HCT116 (cell line): ENCODE measurements around the gene SHISA2. TPM values are rescaled to one million over a fixed set of nuclear protein-coding genes. Genes with fewer than 3 reads are reported as not detected.

Source experiments
- ATAC-seq: fragments of 200-7000 bp; cut with Tn5 transposase; 2 replicates; pipeline ENCODE4 v1.9.1; 2020; ENCODE audit warnings: mild to moderate bottlenecking, moderate library complexity
- BruUV-seq: library from RNA; stranded (reverse); fragments of 400-500 nt; replicated peaks from 2 replicates; lab custom pipeline; 2021; lab: Mats Ljungman, UMichigan
- CTCF ChIA-PET: fragments of 300-600 bp; sonication (Branson Sonifier 250); formaldehyde crosslinking; loops from one replicate; lab custom pipeline; 2021; ENCODE audit warnings: antibody characterized with exemption; lab: Charles Lee
- POLR2A ChIA-PET: fragments of 300-600, 350-600 bp; sonication (Branson Sonifier 250); formaldehyde crosslinking; loops from one replicate; lab custom pipeline; 2021; ENCODE audit warnings: antibody characterized with exemption; lab: Charles Lee
- RAD21 ChIA-PET, 2 experiments: fragments of 300-600 bp; sonication (Branson Sonifier 250); formaldehyde crosslinking; loops; one replicate each; lab custom pipeline; 2023; ENCODE audit warnings: low total read pairs in 2 of 2; ENCODE audit not compliant: uncharacterized antibody in 2 of 2, unreplicated experiment in 2 of 2, low non-redundant PET in 1 of 2; lab: Charles Lee
- DNase-seq: peaks from one replicate; pipeline ENCODE4 v3.0.0-alpha.2; 2010; ENCODE audit warnings: low read depth, low spot score
- H2AFZ ChIP-seq: fragments of 200-600 bp; shearing (Covaris generic), sonication (generic); 2 replicates; pipeline ENCODE4 v1.6.1; 2017; ENCODE audit warnings: low read depth, mixed run types, mixed read lengths, antibody characterized with exemption, low read length; ENCODE audit not compliant: poor library complexity, severe bottlenecking
- H3K27ac ChIP-seq: 2 replicates; pipeline ENCODE4 v1.5.1; 2012; ENCODE audit warnings: low read depth, low read length
- H3K27me3 ChIP-seq: fragments of 200-600 bp; sonication (generic); 2 replicates; pipeline ENCODE4 v1.6.1; 2016; ENCODE audit warnings: mixed run types, low read length, mixed read lengths; ENCODE audit not compliant: insufficient read depth
- H3K36me3 ChIP-seq, 2 experiments: fragments of 200-500 bp in 1 of 2; fragments of 200-600 bp in 1 of 2; sonication (Bioruptor generic) in 1 of 2; sonication (generic) in 1 of 2; 2 replicates each; pipeline versions ENCODE4 v1.5.1 to v1.6.1; 2014 to 2016; ENCODE audit warnings: low read length in 2 of 2, inconsistent platforms in 1 of 2, mixed read lengths in 1 of 2, mixed run types in 1 of 2; ENCODE audit not compliant: insufficient read depth in 2 of 2, control insufficient read depth in 1 of 2
- H3K4me1 ChIP-seq, 2 experiments: fragments of 200-600 bp in 1 of 2; sonication (generic) in 1 of 2; 2 replicates each; pipeline versions ENCODE4 v1.5.1 to v1.6.1; 2012 to 2017; ENCODE audit warnings: low read length in 2 of 2, inconsistent platforms in 1 of 2, mild to moderate bottlenecking in 1 of 2, mixed read lengths in 1 of 2, mixed run types in 1 of 2, moderate library complexity in 1 of 2; ENCODE audit not compliant: insufficient read depth in 2 of 2, control insufficient read depth in 1 of 2
- H3K4me2 ChIP-seq: fragments of 200-600 bp; sonication (generic); 2 replicates; pipeline ENCODE4 v1.6.1; 2017; ENCODE audit warnings: mixed run types, low read length, mixed read lengths
- H3K4me3 ChIP-seq, 2 experiments: fragments of 200-600 bp in 1 of 2; sonication (generic) in 1 of 2; replicated peaks in 1 of 2; 2 replicates each; pipeline ENCODE4 v1.5.1; 2011 to 2016; ENCODE audit warnings: low read length in 2 of 2, control low read depth in 1 of 2, low read depth in 1 of 2, mild to moderate bottlenecking in 1 of 2, mixed read lengths in 1 of 2, mixed run types in 1 of 2
- H3K79me2 ChIP-seq: fragments of 200-600 bp; sonication (generic); 2 replicates; pipeline ENCODE4 v1.6.1; 2017; ENCODE audit warnings: mild to moderate bottlenecking, mixed run types, low read length, moderate library complexity, mixed read lengths; ENCODE audit not compliant: insufficient read depth
- H3K9ac ChIP-seq: fragments of 200-600 bp; sonication (generic); 2 replicates; pipeline ENCODE4 v1.6.1; 2016; ENCODE audit warnings: low read length, mixed read lengths
- H3K9me2 ChIP-seq: fragments of 200-600 bp; sonication (generic), shearing (Covaris generic); 2 replicates; pipeline ENCODE4 v1.6.1; 2017; ENCODE audit warnings: mixed run types, mild to moderate bottlenecking, moderate library complexity; ENCODE audit not compliant: insufficient read depth
- H3K9me3 ChIP-seq, 2 experiments: fragments of 200-500 bp in 1 of 2; fragments of 200-600 bp in 1 of 2; sonication (Bioruptor generic) in 1 of 2; sonication (generic) in 1 of 2; 2 replicates each; pipeline ENCODE4 v1.6.1; 2014 to 2017; ENCODE audit warnings: low read length in 2 of 2, mixed read lengths in 2 of 2, inconsistent platforms in 1 of 2, low read depth in 1 of 2, mild to moderate bottlenecking in 1 of 2, mixed run types in 1 of 2, moderate library complexity in 1 of 2; ENCODE audit not compliant: control insufficient read depth in 1 of 2, insufficient read depth in 1 of 2
- H4K20me1 ChIP-seq: fragments of 200-600 bp; sonication (generic), shearing (Covaris generic); 2 replicates; pipeline ENCODE4 v1.6.1; 2017; ENCODE audit warnings: mixed run types, mild to moderate bottlenecking, moderate library complexity; ENCODE audit not compliant: insufficient read depth
- CTCF ChIP-seq, 3 experiments: fragments of 200-600 bp in 1 of 3; sonication (generic) in 1 of 3; IDR thresholded peaks in 2 of 3; conservative IDR thresholded peaks in 1 of 3; 2 replicates each; pipeline ENCODE4 v1.5.1; 2012 to 2017; ENCODE audit warnings: low read depth in 2 of 3, low read length in 2 of 3, antibody characterized with exemption in 1 of 3, borderline replicate concordance in 1 of 3, control low read depth in 1 of 3, mild to moderate bottlenecking in 1 of 3, mixed read lengths in 1 of 3, mixed run types in 1 of 3, moderate library complexity in 1 of 3; ENCODE audit not compliant: insufficient read depth in 1 of 3
- EZH2 ChIP-seq: fragments of 200-600 bp; sonication (generic); IDR thresholded peaks from 2 replicates; pipeline ENCODE4 v1.6.1; 2017; ENCODE audit warnings: antibody characterized with exemption, mixed run types
- EZH2phosphoT487 ChIP-seq: fragments of 200-600 bp; IDR thresholded peaks from 2 replicates; pipeline ENCODE4 v1.6.1; 2018; ENCODE audit warnings: antibody characterized with exemption, borderline replicate concordance
- FOSL1 ChIP-seq: IDR thresholded peaks from 2 replicates; pipeline ENCODE4 v1.6.1; 2012; ENCODE audit warnings: low read depth
- JUND ChIP-seq: IDR thresholded peaks from 2 replicates; pipeline ENCODE4 v1.6.1; 2012
- MAX ChIP-seq: IDR thresholded peaks from 2 replicates; pipeline ENCODE4 v1.6.1; 2012
- SP1 ChIP-seq: IDR thresholded peaks from 2 replicates; pipeline ENCODE4 v1.6.1; 2012; ENCODE audit warnings: low read depth
- SRF ChIP-seq: IDR thresholded peaks from 2 replicates; pipeline ENCODE4 v1.6.1; 2012; ENCODE audit warnings: low read depth
- YY1 ChIP-seq: IDR thresholded peaks from 2 replicates; pipeline ENCODE4 v1.6.1; 2011; ENCODE audit warnings: low read length, low read depth, moderate library complexity, mild to moderate bottlenecking; ENCODE audit not compliant: insufficient replicate concordance; ENCODE audit errors: extremely low read depth
- ZBTB33 ChIP-seq: IDR thresholded peaks from 2 replicates; pipeline ENCODE4 v1.6.1; 2011; ENCODE audit warnings: mild to moderate bottlenecking, low read length, moderate library complexity; ENCODE audit not compliant: insufficient replicate concordance; ENCODE audit errors: extremely low read depth
- ZFX ChIP-seq: fragments of 450-650 bp; IDR thresholded peaks from 2 replicates; pipeline ENCODE4 v1.6.1; 2017
- intact Hi-C: fragments of 100-400 bp; cut with micrococcal nuclease; formaldehyde crosslinking; loops from 2 replicates; pipeline ENCODE4 v1.10.0; 2022
- total RNA-seq: library from RNA; stranded (reverse); gene quantifications from one replicate; pipeline ENCODE4 v1.2.1, GENCODE V29; 2021; ENCODE audit not compliant: unreplicated experiment

Gene SHISA2
- total RNA-seq, 1 experiment from 2014 or later, result not detected

- Histone ChIP-seq H3K9me3 (no peaks in the 10 kb centered on the region), H3K36me3 (no peaks in the 10 kb centered on the region), H3K79me2 (no peaks in the 10 kb centered on the region), H4K20me1 (no peaks in the 10 kb centered on the region), H3K9me2 (no peaks in the 10 kb centered on the region), H3K27me3 (0 out of 2 replicates have a peak, but pooled peaks cover 6% of the 10 kb centered on the region), H2AFZ (no peak overlapping the region), H3K4me3 (no peak overlapping the region), H3K9ac (no peak overlapping the region), H3K27ac (no peak overlapping the region), H3K4me1 (no peaks in the 10 kb centered on the region), H3K4me2 (no peak overlapping the region)
- BruUV-seq, result no TSS peak
- RAD21 ChIA-PET, result no interaction called here
- no peak for ATAC-seq
- TF ChIP-seq SP1, result no peak
- no peak for TF ChIP-seq ZBTB33
- TF ChIP-seq YY1, result no peak
- TF ChIP-seq CTCF (IDR thresholded peaks at IDR 0.05 in 2 of 3, conservative IDR thresholded peaks at IDR 0.05 in 1 of 3; ENCODE audit: borderline replicate concordance in 1 of 3, insufficient read depth in 1 of 3, low read depth in 2 of 3, low read length in 2 of 3), result no peak
- no peak for TF ChIP-seq EZH2phosphoT487
- no peak for TF ChIP-seq EZH2
- no peak for TF ChIP-seq SRF
- no peak for TF ChIP-seq FOSL1
- TF ChIP-seq MAX, result no peak
- no peak for TF ChIP-seq ZFX
- TF ChIP-seq JUND, result no peak
- POLR2A ChIA-PET, result interaction anchor here (1.1 kb wide), 1 partner anchor 16 kb away, joined by 3 read pairs; no protein-coding TSS in a partner anchor
- CTCF ChIA-PET, result no interaction called here
- intact Hi-C loops, result no loop called here
- DNase-seq, result no peak
Measured at GRCh38 chr13:26007261-26008125, 44.3 kb downstream of the SHISA2 start.

Other genes with a start within 250 kb of the SHISA2 start
- gene RNF6, start 170.3 kb upstream of the SHISA2 start, total RNA-seq, result 33.2 TPM
- gene CDK8, start 202.1 kb upstream of the SHISA2 start, total RNA-seq, result 23.8 TPM